SK-N-SH (cell line): ENCODE data around the gene BRMS1. TPM values are rescaled to one million over a fixed set of nuclear protein-coding genes. Genes with fewer than 3 reads are reported as not detected.

Source experiments
- CTCF ChIA-PET: fragments of 300-600, 350-600 bp; formaldehyde crosslinking; extraction: SDS; loops from one replicate; lab custom pipeline; 2021; lab: Yijun Ruan, JAX
- POLR2A ChIA-PET: fragments of 350-600 bp; sonication (Branson Sonifier 250); formaldehyde crosslinking; extraction: SDS; loops from one replicate; lab custom pipeline; 2020; ENCODE audit warnings: antibody characterized with exemption, inconsistent platforms; lab: Yijun Ruan, JAX
- DNase-seq: peaks from one replicate; pipeline ENCODE4 v3.0.0; 2012
- H2AFZ ChIP-seq: fragments of 200-600 bp; sonication (generic); 2 replicates; pipeline ENCODE4 v1.8.1; 2016; ENCODE audit warnings: antibody characterized with exemption, mild to moderate bottlenecking, low read depth
- H3F3A ChIP-seq: fragments of 200-600 bp; sonication (generic); replicated peaks from 2 replicates; pipeline ENCODE3; 2016; ENCODE audit warnings: antibody characterized with exemption, mild to moderate bottlenecking; ENCODE audit not compliant: insufficient read depth
- H3K27ac ChIP-seq, 2 experiments: fragments of 200-500 bp in 1 of 2; fragments of 200-600 bp in 1 of 2; sonication (Bioruptor generic) in 1 of 2; sonication (generic), shearing (Covaris generic) in 1 of 2; 2 replicates each; pipeline versions ENCODE4 v1.5.1 to v1.6.1; 2014 to 2016; ENCODE audit warnings: low read depth in 2 of 2, inconsistent platforms in 1 of 2, low read length in 1 of 2, mild to moderate bottlenecking in 1 of 2, mixed read lengths in 1 of 2
- H3K27me3 ChIP-seq: fragments of 200-600 bp; sonication (generic), shearing (Covaris generic); 2 replicates; pipeline ENCODE4 v1.6.1; 2016; ENCODE audit warnings: mixed run types; ENCODE audit not compliant: insufficient read depth
- H3K36me3 ChIP-seq, 2 experiments: fragments of 200-500 bp in 1 of 2; fragments of 200-600 bp in 1 of 2; sonication (Bioruptor generic) in 1 of 2; sonication (generic) in 1 of 2; replicated peaks in 1 of 2; 2 replicates each; pipeline versions ENCODE3 to v1.5.1; 2014 to 2016; ENCODE audit warnings: low read length in 1 of 2, mild to moderate bottlenecking in 1 of 2; ENCODE audit not compliant: insufficient read depth in 2 of 2, control insufficient read depth in 1 of 2
- H3K4me1 ChIP-seq, 2 experiments: fragments of 200-500 bp in 1 of 2; fragments of 200-600 bp in 1 of 2; sonication (Bioruptor generic) in 1 of 2; sonication (generic), shearing (Covaris generic) in 1 of 2; 2 replicates each; pipeline versions ENCODE4 v1.5.1 to v1.6.1; 2014 to 2016; ENCODE audit warnings: low read depth in 1 of 2, low read length in 1 of 2, mixed run types in 1 of 2; ENCODE audit not compliant: insufficient read depth in 2 of 2, control insufficient read depth in 1 of 2
- H3K4me2 ChIP-seq: fragments of 200-600 bp; sonication (generic), shearing (Covaris generic); 2 replicates; pipeline ENCODE4 v1.6.1; 2017; ENCODE audit warnings: mixed run types
- H3K4me3 ChIP-seq, 2 experiments: fragments of 200-500 bp in 1 of 2; fragments of 200-600 bp in 1 of 2; sonication (Bioruptor generic) in 1 of 2; sonication (generic), shearing (Covaris generic) in 1 of 2; 2 replicates each; pipeline versions ENCODE4 v1.5.1 to v1.8.1; 2014 to 2016; ENCODE audit warnings: low read depth in 2 of 2, inconsistent platforms in 1 of 2, low read length in 1 of 2, mild to moderate bottlenecking in 1 of 2, mixed read lengths in 1 of 2, moderate library complexity in 1 of 2
- H3K79me2 ChIP-seq: fragments of 200-600 bp; sonication (generic); 2 replicates; pipeline ENCODE4 v1.8.1; 2017; ENCODE audit warnings: mild to moderate bottlenecking; ENCODE audit not compliant: insufficient read depth
- H3K9ac ChIP-seq: fragments of 200-600 bp; sonication (generic); 2 replicates; pipeline ENCODE4 v1.6.1; 2017; ENCODE audit warnings: mixed run types
- H3K9me2 ChIP-seq: fragments of 200-600 bp; sonication (generic); 2 replicates; pipeline ENCODE4 v1.6.1; 2017; ENCODE audit warnings: mixed run types
- H3K9me3 ChIP-seq: fragments of 200-600 bp; sonication (generic); 2 replicates; pipeline ENCODE4 v1.6.1; 2017; ENCODE audit warnings: mixed run types, mild to moderate bottlenecking, moderate library complexity
- H4K20me1 ChIP-seq: fragments of 200-600 bp; sonication (generic); 2 replicates; pipeline ENCODE4 v1.6.1; 2017; ENCODE audit warnings: mild to moderate bottlenecking, mixed run types; ENCODE audit not compliant: insufficient read depth
- CHD2 ChIP-seq: fragments of 150-350 bp; IDR thresholded peaks from 2 replicates; pipeline ENCODE4 v1.6.1; 2018; ENCODE audit warnings: low read length; ENCODE audit not compliant: partially characterized antibody
- EP300 ChIP-seq, 2 experiments: IDR thresholded peaks; 2 replicates each; pipeline versions ENCODE4 v1.4.0 to v1.6.1; 2012; ENCODE audit warnings: borderline replicate concordance in 1 of 2, low read depth in 1 of 2, low read length in 1 of 2
- FOXM1 ChIP-seq: IDR thresholded peaks from 2 replicates; pipeline ENCODE4 v1.4.0; 2012; ENCODE audit warnings: low read depth, mild to moderate bottlenecking
- JUND ChIP-seq: IDR thresholded peaks from 2 replicates; pipeline ENCODE4 v1.4.0; 2012
- MEF2A ChIP-seq: IDR thresholded peaks from 2 replicates; pipeline ENCODE4 v1.4.0; 2012; ENCODE audit warnings: low read depth, borderline replicate concordance
- MXI1 ChIP-seq: IDR thresholded peaks from 2 replicates; pipeline ENCODE4 v1.6.1; 2012; ENCODE audit warnings: mild to moderate bottlenecking, low read depth, low read length, improper control_type of control experiment
- NFIC ChIP-seq: IDR thresholded peaks from 2 replicates; pipeline ENCODE4 v1.4.0; 2012; ENCODE audit warnings: borderline replicate concordance
- NRF1 ChIP-seq: IDR thresholded peaks from 2 replicates; pipeline ENCODE4 v1.6.1; 2012; ENCODE audit warnings: low read depth, mild to moderate bottlenecking, low read length
- POLR2AphosphoS5 ChIP-seq: IDR thresholded peaks from 2 replicates; pipeline ENCODE4 v1.6.1; 2012; ENCODE audit warnings: low read depth, low read length
- RAD21 ChIP-seq: IDR thresholded peaks from 2 replicates; pipeline ENCODE4 v1.6.1; 2012; ENCODE audit warnings: mild to moderate bottlenecking, low read length
- RCOR1 ChIP-seq: fragments of 150-350 bp; IDR thresholded peaks from 2 replicates; pipeline ENCODE4 v1.6.1; 2017; ENCODE audit warnings: antibody characterized with exemption, low read length
- SMC3 ChIP-seq: IDR thresholded peaks from 2 replicates; pipeline ENCODE4 v1.6.1; 2012; ENCODE audit warnings: low read depth, low read length, improper control_type of control experiment
- TAF1 ChIP-seq: IDR thresholded peaks from 2 replicates; pipeline ENCODE4 v1.6.1; 2012; ENCODE audit warnings: low read depth, mild to moderate bottlenecking, low read length, moderate library complexity, borderline replicate concordance
- TCF12 ChIP-seq: IDR thresholded peaks from 2 replicates; pipeline ENCODE4 v1.4.0; 2012
- YY1 ChIP-seq: IDR thresholded peaks from 2 replicates; pipeline ENCODE4 v1.4.0; 2012; ENCODE audit warnings: low read depth, mild to moderate bottlenecking
- WGBS: methylation state at CpG from one replicate; pipeline ENCODE4 v1.1.6; 2017; ENCODE audit warnings: low lambda C conversion rate; 5-methylcytosine and 5-hydroxymethylcytosine counted together
- polyA plus RNA-seq, 3 experiments: library from polyadenylated mRNA; depleted of rRNA; stranded (reverse); fragments of >200 nt; gene quantifications; 2 replicates each; pipeline ENCODE4 v1.2.3, GENCODE V29; 2012
- TF ChIP-seq, protein P1 (sequence below): fragments of 200-600 bp; sonication (generic); IDR thresholded peaks from 2 replicates; pipeline ENCODE4 v1.6.1; 2017; ENCODE audit warnings: antibody characterized with exemption, mild to moderate bottlenecking, moderate library complexity
- TF ChIP-seq, protein P2 (sequence below): fragments of 150-350 bp; IDR thresholded peaks from 2 replicates; pipeline ENCODE4 v1.6.1; 2016; ENCODE audit warnings: mild to moderate bottlenecking, low read depth, low read length
- TF ChIP-seq, protein P3 (sequence below): fragments of 150-350 bp; IDR thresholded peaks from 2 replicates; pipeline ENCODE4 v1.6.1; 2017; ENCODE audit warnings: antibody characterized with exemption, low read length, low read depth, borderline replicate concordance
- TF ChIP-seq, protein P4 (sequence below): IDR thresholded peaks from 2 replicates; pipeline ENCODE4; 2012

BRMS1 gene
- polyA plus RNA-seq, 1 of the 3 experiments (the other 2 are of a cell fraction): 70.0 TPM

- H4K20me1 ChIP-seq: no peaks in the 10 kb centered on the region
- H3K4me3 ChIP-seq: peak within 1 kb of the TSS; percentile 65 to 75
- H3K27ac ChIP-seq: peak within 1 kb of the TSS in 1 of 2 experiments; percentile 78; a peak in 2 of 4 replicates
- no peaks in the 10 kb centered on the region for H3K79me2 ChIP-seq
- CTCF ChIA-PET: interaction anchor here (0.7 to 4.2 kb wide), 11 partner anchors 9 to 60 kb away, joined by 3 to 28 read pairs (median 4); no protein-coding TSS in a partner anchor
- H3K9me3 ChIP-seq: no peaks in the 10 kb centered on the region
- H3K9me2 ChIP-seq: no peaks in the 10 kb centered on the region
- DNase-seq: peak; percentile 91
- POLR2A ChIA-PET: interaction anchor here (0.6 to 1.5 kb wide), 3 partner anchors 36 to 139 kb away, joined by 3 to 5 read pairs (median 3); partner anchors contain the start of genes BBS1 and RIN1
- peak within 1 kb of the TSS; percentile 7; the same call in 1 of the 2 replicates for H3K9ac ChIP-seq
- TF ChIP-seq CHD2 (peak; percentile 4), TCF12 (no peak)
- peak within 1 kb of the TSS; percentile 97 for H3K4me2 ChIP-seq
- 2% methylated on average over 17 of the region's 72 CpGs for WGBS
- no peaks in the 10 kb centered on the region for H3K36me3 ChIP-seq
- peak within 1 kb of the TSS; percentile 86; the same call in 1 of the 2 replicates for H2AFZ ChIP-seq
- H3K4me1 ChIP-seq: peaks cover 6 to 9% of the 10 kb centered on the region in 2 experiments; a peak in 2 of 4 replicates
- H3F3A ChIP-seq: peaks cover 9% of the 10 kb centered on the region
- peaks cover 18% of the 10 kb centered on the region; the same call in 1 of the 2 replicates for H3K27me3 ChIP-seq
These were observed 26.9 kb upstream of the BRMS1 start, which contains the start of gene SLC29A2 for GRCh38 chr11:66371627-66372415. Gene SLC29A2, minus strand, starts transcription at chr11:66371760. Its CDS starts 169 bp downstream, at chr11:66371591.

DNA sequence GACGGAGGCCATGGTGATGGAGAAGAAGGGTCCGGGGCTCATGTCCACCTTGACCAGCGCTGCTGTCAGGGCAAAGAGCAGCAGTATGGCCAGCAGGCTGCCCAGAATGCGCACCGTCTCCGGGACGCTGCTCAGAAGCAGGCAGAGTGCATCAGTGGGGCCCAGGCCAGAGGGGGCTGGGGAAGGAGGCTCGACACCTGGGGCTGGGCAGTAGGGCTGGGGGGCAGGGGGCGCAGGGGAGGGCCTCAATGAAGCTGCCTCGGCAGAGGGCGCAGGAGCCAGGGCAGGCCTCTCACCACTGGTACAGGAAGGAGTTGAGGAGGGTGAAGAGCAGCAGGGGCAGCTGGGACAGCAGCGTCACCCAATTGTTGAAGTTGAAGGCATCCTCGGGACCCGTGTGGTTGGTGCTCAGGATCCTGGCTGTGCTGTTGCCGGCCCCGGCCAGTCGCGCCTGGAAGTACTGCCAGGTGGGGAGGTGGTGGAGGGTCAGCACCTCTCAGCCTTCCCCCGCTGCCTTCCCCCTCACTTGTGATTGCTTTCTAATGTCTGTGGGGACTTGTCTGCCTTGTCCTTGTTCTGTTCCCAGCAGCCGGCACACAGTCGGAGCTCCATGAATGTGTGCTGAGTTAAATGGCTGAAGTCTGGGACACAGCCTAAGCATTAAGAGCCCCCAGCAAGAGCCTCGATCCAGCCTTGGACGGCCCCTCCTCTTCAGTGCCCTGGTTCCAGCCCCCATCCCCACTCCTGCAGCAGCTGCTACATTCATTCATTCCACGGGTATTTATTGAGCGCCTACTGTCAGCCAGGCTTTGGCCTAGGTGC is 24.4 kb upstream of the BRMS1 start:
- no peak overlapping the region for H3K4me2 ChIP-seq
- H3K27ac ChIP-seq: no peak overlapping the region
- H3K9me2 ChIP-seq: no peaks in the 10 kb centered on the region
- H3K9ac ChIP-seq: no peak overlapping the region
- peaks cover 18% of the 10 kb centered on the region; the same call in 1 of the 2 replicates for H3K27me3 ChIP-seq
- 95% methylated on average over 21 of the region's 25 CpGs for WGBS
- H3K9me3 ChIP-seq: no peaks in the 10 kb centered on the region
- H3K79me2 ChIP-seq: no peaks in the 10 kb centered on the region
- ChIA-PET POLR2A (interaction anchor here (1.0 kb wide), 1 partner anchor 23 kb away, joined by 3 read pairs; no protein-coding TSS in a partner anchor), CTCF (interaction anchor here (0.7 to 4.2 kb wide), 4 partner anchors 17 to 58 kb away, joined by 3 to 28 read pairs (median 6); partner anchors contain the start of gene RIN1)
- peaks cover 9% of the 10 kb centered on the region for H3F3A ChIP-seq
- H3K4me1 ChIP-seq: peaks cover 6 to 16% of the 10 kb centered on the region in 2 experiments; a peak in 2 of 4 replicates
- no peak overlapping the region for H2AFZ ChIP-seq
- DNase-seq: no peak
- TF ChIP-seq MXI1 (no peak), JUND (no peak), MEF2A (no peak), TAF1 (no peak), SMC3 (no peak), NRF1 (no peak), RCOR1 (no peak), NFIC (no peak), FOXM1 (no peak), EP300 (IDR thresholded peaks at IDR 0.05; ENCODE audit: borderline replicate concordance in 1 of 2, low read depth in 1 of 2, low read length in 1 of 2) (no peak), YY1 (no peak), TCF12 (no peak), RAD21 (no peak), CHD2 (no peak), POLR2AphosphoS5 (no peak)
- TF ChIP-seq, protein P1, sequence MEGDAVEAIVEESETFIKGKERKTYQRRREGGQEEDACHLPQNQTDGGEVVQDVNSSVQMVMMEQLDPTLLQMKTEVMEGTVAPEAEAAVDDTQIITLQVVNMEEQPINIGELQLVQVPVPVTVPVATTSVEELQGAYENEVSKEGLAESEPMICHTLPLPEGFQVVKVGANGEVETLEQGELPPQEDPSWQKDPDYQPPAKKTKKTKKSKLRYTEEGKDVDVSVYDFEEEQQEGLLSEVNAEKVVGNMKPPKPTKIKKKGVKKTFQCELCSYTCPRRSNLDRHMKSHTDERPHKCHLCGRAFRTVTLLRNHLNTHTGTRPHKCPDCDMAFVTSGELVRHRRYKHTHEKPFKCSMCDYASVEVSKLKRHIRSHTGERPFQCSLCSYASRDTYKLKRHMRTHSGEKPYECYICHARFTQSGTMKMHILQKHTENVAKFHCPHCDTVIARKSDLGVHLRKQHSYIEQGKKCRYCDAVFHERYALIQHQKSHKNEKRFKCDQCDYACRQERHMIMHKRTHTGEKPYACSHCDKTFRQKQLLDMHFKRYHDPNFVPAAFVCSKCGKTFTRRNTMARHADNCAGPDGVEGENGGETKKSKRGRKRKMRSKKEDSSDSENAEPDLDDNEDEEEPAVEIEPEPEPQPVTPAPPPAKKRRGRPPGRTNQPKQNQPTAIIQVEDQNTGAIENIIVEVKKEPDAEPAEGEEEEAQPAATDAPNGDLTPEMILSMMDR: no peak
- TF ChIP-seq, protein P2, sequence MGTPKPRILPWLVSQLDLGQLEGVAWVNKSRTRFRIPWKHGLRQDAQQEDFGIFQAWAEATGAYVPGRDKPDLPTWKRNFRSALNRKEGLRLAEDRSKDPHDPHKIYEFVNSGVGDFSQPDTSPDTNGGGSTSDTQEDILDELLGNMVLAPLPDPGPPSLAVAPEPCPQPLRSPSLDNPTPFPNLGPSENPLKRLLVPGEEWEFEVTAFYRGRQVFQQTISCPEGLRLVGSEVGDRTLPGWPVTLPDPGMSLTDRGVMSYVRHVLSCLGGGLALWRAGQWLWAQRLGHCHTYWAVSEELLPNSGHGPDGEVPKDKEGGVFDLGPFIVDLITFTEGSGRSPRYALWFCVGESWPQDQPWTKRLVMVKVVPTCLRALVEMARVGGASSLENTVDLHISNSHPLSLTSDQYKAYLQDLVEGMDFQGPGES: no peak
- TF ChIP-seq, protein P3, sequence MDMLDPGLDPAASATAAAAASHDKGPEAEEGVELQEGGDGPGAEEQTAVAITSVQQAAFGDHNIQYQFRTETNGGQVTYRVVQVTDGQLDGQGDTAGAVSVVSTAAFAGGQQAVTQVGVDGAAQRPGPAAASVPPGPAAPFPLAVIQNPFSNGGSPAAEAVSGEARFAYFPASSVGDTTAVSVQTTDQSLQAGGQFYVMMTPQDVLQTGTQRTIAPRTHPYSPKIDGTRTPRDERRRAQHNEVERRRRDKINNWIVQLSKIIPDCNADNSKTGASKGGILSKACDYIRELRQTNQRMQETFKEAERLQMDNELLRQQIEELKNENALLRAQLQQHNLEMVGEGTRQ: no peak
- TF ChIP-seq, protein P4, sequence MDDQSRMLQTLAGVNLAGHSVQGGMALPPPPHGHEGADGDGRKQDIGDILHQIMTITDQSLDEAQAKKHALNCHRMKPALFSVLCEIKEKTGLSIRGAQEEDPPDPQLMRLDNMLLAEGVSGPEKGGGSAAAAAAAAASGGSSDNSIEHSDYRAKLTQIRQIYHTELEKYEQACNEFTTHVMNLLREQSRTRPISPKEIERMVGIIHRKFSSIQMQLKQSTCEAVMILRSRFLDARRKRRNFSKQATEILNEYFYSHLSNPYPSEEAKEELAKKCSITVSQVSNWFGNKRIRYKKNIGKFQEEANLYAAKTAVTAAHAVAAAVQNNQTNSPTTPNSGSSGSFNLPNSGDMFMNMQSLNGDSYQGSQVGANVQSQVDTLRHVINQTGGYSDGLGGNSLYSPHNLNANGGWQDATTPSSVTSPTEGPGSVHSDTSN: no peak
- H4K20me1 ChIP-seq: no peaks in the 10 kb centered on the region
- H3K4me3 ChIP-seq: no peak overlapping the region
- H3K36me3 ChIP-seq: no peaks in the 10 kb centered on the region
